Gastrocnemius medialis (tissue), 4 donors: ENCODE measurements around the gene C19orf73. TPM values are rescaled to one million over a fixed set of nuclear protein-coding genes. Genes with fewer than 3 reads are reported as not detected.

Source experiments
- ATAC-seq, 2 donors: fragments of 150-250 bp; one replicate each; pipeline ENCODE4 v1.9.1; 2016
- DNase-seq, 2 donors: peaks; one replicate each; pipeline ENCODE4 v3.0.0-alpha.2; 2019
- H3K27ac ChIP-seq, 4 donors: fragments of 200-600 bp; sonication (generic); 1 replicate in 1 of 4; 2 replicates in 3 of 4; pipeline ENCODE4 v1.5.1; 2016 to 2018; ENCODE audit warnings: mild to moderate bottlenecking in 2 of 4, moderate library complexity in 1 of 4
- H3K27me3 ChIP-seq, 3 donors: fragments of 200-600 bp; sonication (generic) in 2 of 3; 1 replicate in 1 of 3; 2 replicates in 2 of 3; pipeline versions ENCODE4 v1.5.1 to v1.6.0; 2016 to 2019; ENCODE audit warnings: mild to moderate bottlenecking in 1 of 3, moderate library complexity in 1 of 3
- H3K36me3 ChIP-seq, 2 donors: fragments of 200-600 bp; sonication (generic) in 1 of 2; one replicate each; pipeline ENCODE4 v1.5.1; 2017 to 2018
- H3K4me1 ChIP-seq, 2 donors: fragments of 200-600 bp; sonication (generic) in 1 of 2; one replicate each; pipeline ENCODE4 v1.5.1; 2016 to 2017; ENCODE audit warnings: mild to moderate bottlenecking in 2 of 2
- H3K4me3 ChIP-seq, 4 donors: fragments of 200-600 bp; sonication (generic) in 3 of 4; 1 replicate in 1 of 4; 2 replicates in 3 of 4; pipeline ENCODE4 v1.5.1; 2016 to 2019; ENCODE audit warnings: mild to moderate bottlenecking in 2 of 4
- H3K9me3 ChIP-seq, 3 donors: fragments of 200-600 bp; sonication (generic) in 2 of 3; 1 replicate in 1 of 3; 2 replicates in 2 of 3; pipeline ENCODE4 v1.5.1; 2016 to 2019
- POLR2A ChIP-seq, 2 donors: fragments of 450-650 bp; IDR thresholded peaks; one replicate each; pipeline ENCODE4 v1.6.1; 2017; ENCODE audit warnings: antibody characterized with exemption in 2 of 2, mild to moderate bottlenecking in 2 of 2, moderate library complexity in 2 of 2
- in situ Hi-C, 4 donors: fragments of 200-750 bp; cut with MboI; loops; one replicate each; pipeline versions ENCODE4 v1.15.0 to v1.8.0; 2017; ENCODE audit warnings: low sequenced_read_pairs in 4 of 4
- intact Hi-C: fragments of 100-400 bp; cut with DNase I; formaldehyde crosslinking; loops from one replicate; pipeline ENCODE4 v1.15.1; 2023; ENCODE audit warnings: low total_unique reads
- total RNA-seq, 4 donors: library from RNA; depleted of rRNA; stranded (reverse); fragments of >200 nt; gene quantifications; one replicate each; pipeline versions ENCODE4 v1.1.0 to v1.2.3, GENCODE V29; 2016
- TF ChIP-seq, protein P1 (sequence below), 5 experiments: fragments of 450-650 bp in 3 of 5; fragments of 200-600 bp in 2 of 5; sonication (generic) in 2 of 5; IDR thresholded peaks in 4 of 5; conservative IDR thresholded peaks in 1 of 5; 1 replicate in 4 of 5; 2 replicates in 1 of 5; pipeline ENCODE4 v1.5.1; 2016 to 2019; ENCODE audit warnings: antibody characterized with exemption in 5 of 5, mild to moderate bottlenecking in 3 of 5, moderate library complexity in 3 of 5

The C19orf73 gene
- total RNA-seq, 4 donors from 2014 or later = 1.3 to 11.7 (median 3.5) TPM

- in situ Hi-C loops = loop anchor here in 1 of 4 donors (5.0 kb wide), 1 partner anchor 41 kb away; no protein-coding TSS in a partner anchor
- Histone ChIP-seq H3K27ac (peak overlapping the region; percentile 99 to 100 (median 99)), H3K4me1 (peaks cover 26 to 54% of the 10 kb centered on the region in 2 donors), H3K9me3 (no peaks in the 10 kb centered on the region), H3K36me3 (no peaks in the 10 kb centered on the region), H3K4me3 (peak overlapping the region; percentile 64 to 87 (median 83)), H3K27me3 (no peaks in the 10 kb centered on the region)
- peak; percentile 78 to 88 for TF ChIP-seq POLR2A (IDR thresholded peaks at IDR 0.05)
- TF ChIP-seq, protein P1, sequence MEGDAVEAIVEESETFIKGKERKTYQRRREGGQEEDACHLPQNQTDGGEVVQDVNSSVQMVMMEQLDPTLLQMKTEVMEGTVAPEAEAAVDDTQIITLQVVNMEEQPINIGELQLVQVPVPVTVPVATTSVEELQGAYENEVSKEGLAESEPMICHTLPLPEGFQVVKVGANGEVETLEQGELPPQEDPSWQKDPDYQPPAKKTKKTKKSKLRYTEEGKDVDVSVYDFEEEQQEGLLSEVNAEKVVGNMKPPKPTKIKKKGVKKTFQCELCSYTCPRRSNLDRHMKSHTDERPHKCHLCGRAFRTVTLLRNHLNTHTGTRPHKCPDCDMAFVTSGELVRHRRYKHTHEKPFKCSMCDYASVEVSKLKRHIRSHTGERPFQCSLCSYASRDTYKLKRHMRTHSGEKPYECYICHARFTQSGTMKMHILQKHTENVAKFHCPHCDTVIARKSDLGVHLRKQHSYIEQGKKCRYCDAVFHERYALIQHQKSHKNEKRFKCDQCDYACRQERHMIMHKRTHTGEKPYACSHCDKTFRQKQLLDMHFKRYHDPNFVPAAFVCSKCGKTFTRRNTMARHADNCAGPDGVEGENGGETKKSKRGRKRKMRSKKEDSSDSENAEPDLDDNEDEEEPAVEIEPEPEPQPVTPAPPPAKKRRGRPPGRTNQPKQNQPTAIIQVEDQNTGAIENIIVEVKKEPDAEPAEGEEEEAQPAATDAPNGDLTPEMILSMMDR (IDR thresholded peaks at IDR 0.05 in 4 of 5, conservative IDR thresholded peaks at IDR 0.05 in 1 of 5) = no peak
- DNase-seq (peak; percentile 92 to 97), ATAC-seq (peak; percentile 66 to 70)
- intact Hi-C loops = loop anchor here (5.0 kb wide), 1 partner anchor 41 kb away; no protein-coding TSS in a partner anchor
These were observed 36.9 kb upstream of the C19orf73 start for GRCh38 chr19:49155820-49156346.

DNA sequence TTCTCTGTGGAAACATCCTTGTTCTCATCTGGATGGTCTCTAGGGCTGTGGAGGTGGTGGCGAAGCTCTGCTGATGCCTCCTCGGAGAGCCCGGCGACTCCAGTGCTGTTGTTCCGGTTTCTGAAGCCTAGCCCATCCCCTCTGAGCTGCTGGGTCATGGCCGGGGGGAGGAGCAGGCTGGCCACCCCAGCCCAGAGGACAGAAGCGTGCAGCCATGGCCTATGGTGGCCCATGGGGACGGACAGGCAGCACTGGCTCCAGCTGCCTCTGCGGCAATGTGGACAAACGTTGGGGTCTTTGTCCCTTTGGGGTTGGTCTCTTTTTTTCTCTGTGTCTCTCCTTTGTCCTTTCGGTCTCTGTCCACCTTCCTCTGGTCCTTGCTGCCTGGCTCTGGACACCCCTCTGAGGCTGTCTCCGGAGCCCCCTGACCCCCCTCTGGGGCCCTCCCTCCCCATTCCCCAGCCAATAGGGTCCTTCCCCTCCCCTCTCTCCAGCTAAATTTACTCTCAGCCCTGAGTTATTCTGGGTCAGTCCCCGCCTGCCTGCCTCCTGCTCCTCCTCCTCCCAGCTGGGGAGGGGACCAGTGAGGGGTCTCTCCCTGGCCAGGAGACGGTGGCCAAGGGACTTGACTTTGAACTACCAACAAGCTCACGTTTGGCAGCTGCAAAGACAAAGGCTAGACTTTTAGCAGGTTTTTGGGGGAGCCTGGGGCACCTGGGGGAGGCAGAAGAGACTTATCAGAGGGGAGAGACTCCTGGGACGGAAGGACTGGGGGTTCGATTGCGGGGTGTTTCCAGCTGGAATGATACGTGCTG is 36.3 kb upstream of the C19orf73 start, which contains the start of gene HRC:
HRC (minus strand) TSS at position 392 of the 815 bp plus-strand sequence; CDS start at position 233, 159 bp downstream.
- DNase-seq (peak; percentile 75 to 87), ATAC-seq (peak; percentile 64)
- Histone ChIP-seq H3K27ac (peak within 1 kb of the TSS; percentile 99 to 100 (median 99)), H3K36me3 (no peaks in the 10 kb centered on the region), H3K4me3 (peak within 1 kb of the TSS; percentile 64 to 87 (median 83)), H3K27me3 (no peaks in the 10 kb centered on the region), H3K9me3 (no peaks in the 10 kb centered on the region), H3K4me1 (peaks cover 27 to 53% of the 10 kb centered on the region in 2 donors)
- TF ChIP-seq, protein P1 (IDR thresholded peaks at IDR 0.05 in 4 of 5, conservative IDR thresholded peaks at IDR 0.05 in 1 of 5) = no peak
- peak; percentile 78 to 93 for TF ChIP-seq POLR2A (IDR thresholded peaks at IDR 0.05)
- intact Hi-C loops (loop anchor here (5.0 kb wide), 1 partner anchor 42 kb away; no protein-coding TSS in a partner anchor), in situ Hi-C loops (loop anchor here in 1 of 4 donors (5.0 kb wide), 1 partner anchor 42 kb away; no protein-coding TSS in a partner anchor)

DNA sequence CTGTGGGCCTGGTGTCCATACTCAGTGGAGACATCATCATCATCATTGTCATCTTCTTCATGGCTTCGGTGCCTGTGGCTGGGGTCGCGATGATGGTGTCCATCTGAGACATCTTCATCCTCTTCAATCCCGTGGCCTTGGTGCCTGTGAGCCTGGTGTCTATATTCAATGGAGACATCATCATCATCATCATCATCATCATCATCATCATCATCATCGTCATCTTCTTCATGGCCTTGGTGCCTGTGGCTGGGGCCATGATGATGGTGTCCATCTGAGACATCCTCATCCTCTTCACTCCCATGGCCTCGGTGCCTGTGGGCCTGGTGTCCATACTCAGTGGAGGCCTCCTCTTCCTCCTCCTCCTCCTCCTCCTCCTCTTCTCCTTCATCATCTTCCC is 35.3 kb upstream of the C19orf73 start:
- intact Hi-C loops (loop anchor here (5.0 kb wide), 1 partner anchor 517 kb away; the partner anchor contains the start of gene DBP), in situ Hi-C loops (no loop called here)
- no peak for ATAC-seq
- Histone ChIP-seq H3K27me3 (no peaks in the 10 kb centered on the region), H3K27ac (peak overlapping the region; percentile 99 to 100 (median 99)), H3K4me1 (peaks cover 25 to 54% of the 10 kb centered on the region in 2 donors), H3K4me3 (peak overlapping the region; percentile 64 to 87 (median 83)), H3K9me3 (no peaks in the 10 kb centered on the region), H3K36me3 (no peaks in the 10 kb centered on the region)
- no peak for TF ChIP-seq POLR2A (IDR thresholded peaks at IDR 0.05)
- TF ChIP-seq, protein P1 (IDR thresholded peaks at IDR 0.05 in 4 of 5, conservative IDR thresholded peaks at IDR 0.05 in 1 of 5) = no peak
- no peak for DNase-seq

DNA sequence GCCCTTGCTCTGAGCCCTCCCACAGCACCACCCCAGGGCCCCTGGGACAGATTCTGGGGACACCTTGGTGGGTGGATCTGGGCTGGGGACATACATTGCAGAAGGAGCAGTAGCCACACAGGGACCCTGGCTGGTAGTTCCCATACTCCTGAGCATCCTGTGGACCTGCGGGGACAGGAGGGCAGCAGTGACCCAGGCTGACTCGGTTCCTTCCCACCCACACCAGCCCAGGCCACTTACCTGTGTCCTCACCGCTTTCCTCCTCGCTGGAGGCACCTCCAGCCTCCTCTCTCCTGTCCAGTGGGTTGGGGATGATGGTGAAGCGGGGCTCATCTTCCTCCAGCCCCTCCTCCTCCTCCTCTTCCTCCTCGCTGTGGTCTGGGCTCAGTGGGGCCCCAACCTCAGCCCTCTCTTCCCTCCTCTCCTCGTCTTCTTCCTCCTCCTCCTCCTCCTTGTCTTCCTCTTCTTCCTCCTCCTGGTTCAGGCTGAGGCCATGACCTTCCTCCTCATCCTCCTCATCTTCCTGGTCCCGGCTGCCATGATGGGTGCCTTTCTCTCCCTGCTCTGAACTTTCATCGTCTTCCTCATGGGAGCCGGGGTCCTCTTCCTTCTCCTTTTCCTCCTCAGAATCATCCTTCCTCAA is 34.3 kb upstream of the C19orf73 start:
- Histone ChIP-seq H3K9me3 (no peaks in the 10 kb centered on the region), H3K4me3 (peak overlapping the region; percentile 64 to 87 (median 83)), H3K36me3 (no peaks in the 10 kb centered on the region), H3K27ac (peak overlapping the region; percentile 99 to 100 (median 99)), H3K4me1 (peaks cover 18 to 54% of the 10 kb centered on the region in 2 donors), H3K27me3 (no peaks in the 10 kb centered on the region)
- in situ Hi-C loops (no loop called here), intact Hi-C loops (loop anchor here (5.0 kb wide), 1 partner anchor 516 kb away; the partner anchor contains the start of gene DBP)
- DNase-seq (no peak), ATAC-seq (no peak)
- TF ChIP-seq, protein P1 (IDR thresholded peaks at IDR 0.05 in 4 of 5, conservative IDR thresholded peaks at IDR 0.05 in 1 of 5) = no peak
- TF ChIP-seq POLR2A (IDR thresholded peaks at IDR 0.05) = no peak
